Measurements from ENCODE around the gene ZNF467.

The ZNF467 gene

GRCh38 chr7:149809215-149809614, 35.8 kb upstream of the ZNF467 start:
- TF ChIP-seq, protein P1, sequence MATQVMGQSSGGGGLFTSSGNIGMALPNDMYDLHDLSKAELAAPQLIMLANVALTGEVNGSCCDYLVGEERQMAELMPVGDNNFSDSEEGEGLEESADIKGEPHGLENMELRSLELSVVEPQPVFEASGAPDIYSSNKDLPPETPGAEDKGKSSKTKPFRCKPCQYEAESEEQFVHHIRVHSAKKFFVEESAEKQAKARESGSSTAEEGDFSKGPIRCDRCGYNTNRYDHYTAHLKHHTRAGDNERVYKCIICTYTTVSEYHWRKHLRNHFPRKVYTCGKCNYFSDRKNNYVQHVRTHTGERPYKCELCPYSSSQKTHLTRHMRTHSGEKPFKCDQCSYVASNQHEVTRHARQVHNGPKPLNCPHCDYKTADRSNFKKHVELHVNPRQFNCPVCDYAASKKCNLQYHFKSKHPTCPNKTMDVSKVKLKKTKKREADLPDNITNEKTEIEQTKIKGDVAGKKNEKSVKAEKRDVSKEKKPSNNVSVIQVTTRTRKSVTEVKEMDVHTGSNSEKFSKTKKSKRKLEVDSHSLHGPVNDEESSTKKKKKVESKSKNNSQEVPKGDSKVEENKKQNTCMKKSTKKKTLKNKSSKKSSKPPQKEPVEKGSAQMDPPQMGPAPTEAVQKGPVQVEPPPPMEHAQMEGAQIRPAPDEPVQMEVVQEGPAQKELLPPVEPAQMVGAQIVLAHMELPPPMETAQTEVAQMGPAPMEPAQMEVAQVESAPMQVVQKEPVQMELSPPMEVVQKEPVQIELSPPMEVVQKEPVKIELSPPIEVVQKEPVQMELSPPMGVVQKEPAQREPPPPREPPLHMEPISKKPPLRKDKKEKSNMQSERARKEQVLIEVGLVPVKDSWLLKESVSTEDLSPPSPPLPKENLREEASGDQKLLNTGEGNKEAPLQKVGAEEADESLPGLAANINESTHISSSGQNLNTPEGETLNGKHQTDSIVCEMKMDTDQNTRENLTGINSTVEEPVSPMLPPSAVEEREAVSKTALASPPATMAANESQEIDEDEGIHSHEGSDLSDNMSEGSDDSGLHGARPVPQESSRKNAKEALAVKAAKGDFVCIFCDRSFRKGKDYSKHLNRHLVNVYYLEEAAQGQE (IDR thresholded peaks at IDR 0.05; ENCODE audit: insufficient read depth in 1 of 2, low read depth in 2 of 2, low read length in 2 of 2): no peak

DNA sequence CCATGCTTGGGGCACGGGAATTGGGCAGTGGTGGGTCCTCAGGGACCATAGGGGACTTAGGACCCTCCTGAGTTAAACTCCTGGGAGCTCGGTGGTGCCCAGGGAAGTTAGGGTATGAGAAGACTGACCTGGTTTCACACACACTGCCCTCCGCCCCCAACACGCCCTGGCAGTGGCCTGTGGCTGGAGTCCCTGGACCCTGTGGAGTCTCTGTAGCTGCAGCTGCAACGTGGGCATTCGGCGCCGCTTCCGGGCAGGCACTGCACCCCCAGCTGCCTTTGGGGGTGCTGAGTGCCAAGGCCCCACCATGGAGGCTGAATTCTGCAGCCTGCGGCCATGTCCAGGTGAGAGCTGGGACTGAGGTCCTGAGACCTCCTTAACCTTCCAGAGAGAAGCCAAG, 34.9 kb upstream of the ZNF467 start:
- TF ChIP-seq TAF1 (IDR thresholded peaks at IDR 0.05; ENCODE audit: borderline replicate concordance, insufficient read depth, low read length) (no peak), POLR2AphosphoS5 (IDR thresholded peaks at IDR 0.05; ENCODE audit: low read depth, low read length) (no peak), SIN3A (IDR thresholded peaks at IDR 0.05; ENCODE audit: borderline replicate concordance, insufficient read depth, low read length) (no peak), FOXP2 (optimal IDR thresholded peaks at IDR 0.05; ENCODE audit: borderline replicate concordance, extremely low read depth, extremely low read length, insufficient read depth) (no peak)
- TF ChIP-seq, protein P1 (IDR thresholded peaks at IDR 0.05; ENCODE audit: insufficient read depth in 1 of 2, low read depth in 2 of 2, low read length in 2 of 2): no peak

DNA sequence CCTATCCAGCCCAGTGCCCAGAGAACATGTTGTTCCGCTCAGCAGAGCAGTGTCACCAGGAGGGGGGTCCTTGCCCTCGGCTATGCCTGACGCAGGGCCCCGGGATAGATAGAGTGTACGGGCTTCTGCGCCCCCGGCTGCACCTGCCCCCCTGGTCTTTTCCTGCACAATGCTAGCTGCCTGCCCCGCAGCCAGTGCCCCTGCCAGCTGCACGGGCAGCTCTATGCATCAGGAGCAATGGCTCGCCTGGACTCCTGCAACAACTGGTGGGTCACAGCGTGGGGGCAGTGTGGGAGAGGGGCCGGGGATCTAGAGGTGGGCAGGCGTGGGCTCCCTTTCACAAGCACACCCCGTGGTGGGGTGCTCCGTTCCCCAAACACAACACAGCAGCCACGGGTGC, 33.3 kb upstream of the ZNF467 start:
- TF ChIP-seq TAF1 (IDR thresholded peaks at IDR 0.05; ENCODE audit: borderline replicate concordance, insufficient read depth, low read length): no peak
- no peak for TF ChIP-seq POLR2AphosphoS5 (IDR thresholded peaks at IDR 0.05; ENCODE audit: low read depth, low read length)
- no peak for TF ChIP-seq SIN3A (IDR thresholded peaks at IDR 0.05; ENCODE audit: borderline replicate concordance, insufficient read depth, low read length)
- TF ChIP-seq FOXP2 (optimal IDR thresholded peaks at IDR 0.05; ENCODE audit: borderline replicate concordance, extremely low read depth, extremely low read length, insufficient read depth): no peak
- TF ChIP-seq, protein P1 (IDR thresholded peaks at IDR 0.05; ENCODE audit: insufficient read depth in 1 of 2, low read depth in 2 of 2, low read length in 2 of 2): no peak

- TF ChIP-seq, protein P1 (IDR thresholded peaks at IDR 0.05; ENCODE audit: insufficient read depth in 1 of 2, low read depth in 2 of 2, low read length in 2 of 2): no peak
- TF ChIP-seq POLR2AphosphoS5 (IDR thresholded peaks at IDR 0.05; ENCODE audit: low read depth, low read length): no peak
- TF ChIP-seq FOXP2 (optimal IDR thresholded peaks at IDR 0.05; ENCODE audit: borderline replicate concordance, extremely low read depth, extremely low read length, insufficient read depth): no peak
- TF ChIP-seq SIN3A (IDR thresholded peaks at IDR 0.05; ENCODE audit: borderline replicate concordance, insufficient read depth, low read length): no peak
- TF ChIP-seq TAF1 (IDR thresholded peaks at IDR 0.05; ENCODE audit: borderline replicate concordance, insufficient read depth, low read length): no peak
Measured at GRCh38 chr7:149804106-149804505, 30.7 kb upstream of the ZNF467 start.

GRCh38 chr7:149803551-149804074, 30.2 kb upstream of the ZNF467 start:
- TF ChIP-seq FOXP2 (optimal IDR thresholded peaks at IDR 0.05; ENCODE audit: borderline replicate concordance, extremely low read depth, extremely low read length, insufficient read depth): no peak
- TF ChIP-seq POLR2AphosphoS5 (IDR thresholded peaks at IDR 0.05; ENCODE audit: low read depth, low read length): no peak
- TF ChIP-seq TAF1 (IDR thresholded peaks at IDR 0.05; ENCODE audit: borderline replicate concordance, insufficient read depth, low read length): no peak
- TF ChIP-seq SIN3A (IDR thresholded peaks at IDR 0.05; ENCODE audit: borderline replicate concordance, insufficient read depth, low read length): no peak
- TF ChIP-seq, protein P1 (IDR thresholded peaks at IDR 0.05; ENCODE audit: insufficient read depth in 1 of 2, low read depth in 2 of 2, low read length in 2 of 2): no peak
